Adrenal gland (tissue), 12 donors: ENCODE data around the gene FLVCR2. TPM values are rescaled to one million over a fixed set of nuclear protein-coding genes. Genes with fewer than 3 reads are reported as not detected.
"Not testable (repeated sequence)": the region's sequence is repeated elsewhere in the genome, so short reads cannot be mapped to it uniquely, and the experiment has no call there.

Experiments
- DNase-seq, 7 donors: peaks; one replicate each; pipeline ENCODE4 v3.0.0-alpha.2; 2019 to 2020
- H3K27ac ChIP-seq, 5 donors: fragments of 200-600 bp; sonication (generic) in 4 of 5; 1 replicate in 3 of 5; 2 replicates in 2 of 5; pipeline versions ENCODE4 v1.5.1 to v1.8.0; 2016 to 2020; ENCODE audit warnings: mild to moderate bottlenecking in 1 of 5
- H3K27me3 ChIP-seq: fragments of 200-600 bp; 2 replicates; pipeline ENCODE4 v1.8.0; 2021
- H3K36me3 ChIP-seq, 2 donors: fragments of 200-600 bp; replicated peaks in 1 of 2; 1 replicate in 1 of 2; 2 replicates in 1 of 2; pipeline versions ENCODE4 v1.5.1 to v1.8.0; 2018 to 2022
- H3K4me1 ChIP-seq, 2 donors: fragments of 200-600 bp; replicated peaks in 1 of 2; 1 replicate in 1 of 2; 2 replicates in 1 of 2; pipeline versions ENCODE4 v1.5.1 to v1.8.0; 2018 to 2021
- H3K4me3 ChIP-seq, 4 donors: fragments of 200-600 bp; sonication (generic) in 3 of 4; one replicate each; pipeline ENCODE4 v1.5.1; 2016 to 2018
- H3K9me3 ChIP-seq, 3 donors: fragments of 200-600 bp; sonication (generic) in 1 of 3; replicated peaks in 1 of 3; 1 replicate in 2 of 3; 2 replicates in 1 of 3; pipeline versions ENCODE4 v1.5.1 to v1.8.0; 2016 to 2021
- CTCF ChIP-seq, 6 experiments: fragments of 450-650 bp in 4 of 6; fragments of 200-600 bp in 2 of 6; sonication (generic) in 1 of 6; IDR thresholded peaks; 1 replicate in 5 of 6; 2 replicates in 1 of 6; pipeline versions ENCODE4 v1.5.1 to v1.8.0; 2016 to 2021; ENCODE audit warnings: antibody characterized with exemption in 6 of 6, mild to moderate bottlenecking in 2 of 6, moderate library complexity in 1 of 6
- POLR2A ChIP-seq, 2 donors: fragments of 450-650 bp; IDR thresholded peaks; one replicate each; pipeline ENCODE4 v1.6.1; 2017; ENCODE audit warnings: antibody characterized with exemption in 2 of 2, mild to moderate bottlenecking in 2 of 2, moderate library complexity in 1 of 2
- WGBS, 4 donors: extraction: QIAGEN DNeasy Blood & Tissue Kit in 2 of 4; methylation state at CpG; one replicate each; pipeline versions ENCODE4 v1.1.5 to v1.1.7; 2013 to 2017; 5-methylcytosine and 5-hydroxymethylcytosine counted together
- intact Hi-C, 2 donors: fragments of 100-400 bp; cut with DNase I; formaldehyde crosslinking; loops; one replicate each; pipeline versions ENCODE4 v1.14.1 to v1.15.0; 2022 to 2023
- polyA plus RNA-seq, 3 donors: library from polyadenylated mRNA; stranded (reverse); fragments of 200-250 nt in 2 of 3; fragments of 350-450 nt in 1 of 3; fragmentation: Illumina TruSeq in 1 of 3; extraction: RNeasy Lipid Tissue Mini Kit (QIAGEN cat#74804) in 1 of 3; gene quantifications; one replicate each; pipeline ENCODE4 v1.2.3, GENCODE V29; 2013 to 2014
- total RNA-seq, 9 donors: library from RNA; depleted of rRNA in 4 of 9; stranded (reverse); fragments of >200 nt in 4 of 9; fragments of 120-200 nt in 1 of 9; fragmentation: NEBNext Ultra II Directional in 1 of 9; extraction: Animal tissue kit (Norgen Biotek cat#: 25700) in 1 of 9; gene quantifications; one replicate each; pipeline versions ENCODE4 v1.1.0 to v1.2.4, GENCODE V29; 2013 to 2023
- donor health status: healthy with polysubstance abuse.
- donor health status: Bipolar disorder and iron deficiency.
- donor health status: DM: yes; HTN: yes; CAD: no.
- donor health status: DM: no; HTN: no; CAD: no.
- donor health status: DM: no; HTN: no; CAD: no.
- donor health status: DM: yes; HTN: yes; CAD: no.

The FLVCR2 gene
- total and polyA plus RNA-seq, 12 donors = 8.8 to 428 (median 25.4) TPM

DNA sequence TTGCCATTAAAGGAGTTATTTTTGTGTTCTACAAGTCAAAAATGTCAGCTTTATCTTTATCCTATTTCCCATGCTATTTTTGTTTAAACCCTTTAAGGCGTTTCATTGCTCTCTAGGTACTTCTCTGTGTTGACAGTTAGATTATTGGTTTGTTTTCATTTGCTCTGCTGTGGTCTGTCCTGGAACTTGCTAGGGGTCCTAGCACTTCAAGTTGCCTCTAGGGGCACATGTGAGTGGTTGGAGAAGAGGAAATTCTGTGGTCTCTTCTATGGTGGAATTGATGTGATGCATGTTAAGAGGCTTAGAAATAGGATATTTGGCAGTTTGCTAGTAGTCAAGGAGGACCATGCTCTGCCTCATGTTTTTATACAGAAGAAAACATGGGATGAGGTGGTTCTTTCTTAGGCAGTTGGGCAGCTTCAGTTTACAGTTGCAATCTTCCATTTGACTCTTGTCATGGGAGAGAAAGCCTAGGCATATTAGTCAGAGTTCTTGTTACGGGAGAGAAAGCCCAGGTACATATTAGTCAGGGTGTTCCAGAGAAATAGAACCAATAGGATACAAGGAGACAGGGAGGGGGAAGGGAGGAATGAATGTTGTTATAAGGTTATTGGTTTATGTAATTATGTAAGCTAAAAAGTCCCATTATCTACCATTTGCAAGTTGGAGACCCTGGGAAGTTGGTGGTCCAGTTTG is 97.0 kb downstream of the FLVCR2 start:
- Histone ChIP-seq H3K4me3 (no peak overlapping the region), H3K27me3 (no peaks in the 10 kb centered on the region), H3K27ac (no peak overlapping the region), H3K36me3 (peaks cover 0 to 4% of the 10 kb centered on the region in 2 donors), H3K9me3 (no peaks in the 10 kb centered on the region), H3K4me1 (no peaks in the 10 kb centered on the region)
- 75 to 82% (median 79%) methylated on average over 2 of the region's 2 CpGs for WGBS, 4 donors
- TF ChIP-seq CTCF (IDR thresholded peaks at IDR 0.05) = no peak
- no peak for TF ChIP-seq POLR2A (IDR thresholded peaks at IDR 0.05)
- DNase-seq = no peak
- intact Hi-C loops = no loop called here

- 85 to 100% (median 94%) methylated on average over 2 of the region's 2 CpGs for WGBS, 4 donors
- Histone ChIP-seq H3K27ac (no peak overlapping the region), H3K27me3 (no peaks in the 10 kb centered on the region), H3K4me3 (no peak overlapping the region), H3K9me3 (no peaks in the 10 kb centered on the region), H3K36me3 (peaks cover 0 to 28% of the 10 kb centered on the region in 2 donors), H3K4me1 (no peaks in the 10 kb centered on the region)
- intact Hi-C loops = no loop called here
- TF ChIP-seq CTCF (IDR thresholded peaks at IDR 0.05) = no peak
- TF ChIP-seq POLR2A (IDR thresholded peaks at IDR 0.05) = no peak
- DNase-seq = no peak
These were observed 107.5 kb downstream of the FLVCR2 start for GRCh38 chr14:75685910-75686309.

DNA sequence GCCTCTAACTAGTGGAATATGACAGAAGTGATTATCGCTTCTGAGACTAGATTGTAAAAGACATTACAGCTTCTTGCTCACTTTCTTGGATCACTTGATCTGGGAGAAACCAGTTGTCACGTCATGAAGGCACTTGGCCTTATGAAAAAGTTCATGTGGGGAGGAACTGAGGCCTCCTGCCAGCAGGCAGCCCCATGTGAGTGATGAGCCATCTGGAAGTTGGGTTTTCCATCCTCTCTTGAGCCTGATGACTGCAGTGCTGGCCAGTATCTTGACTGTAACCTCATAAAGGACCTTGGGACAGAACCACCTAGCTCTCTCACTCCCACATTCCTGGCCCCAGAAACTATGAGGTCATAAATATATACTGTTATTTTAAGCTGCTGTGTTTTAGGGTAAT is 110.6 kb downstream of the FLVCR2 start:
- intact Hi-C loops = no loop called here
- Histone ChIP-seq H3K4me3 (no peak overlapping the region), H3K27ac (no peak overlapping the region), H3K27me3 (no peaks in the 10 kb centered on the region), H3K36me3 (peaks cover 0 to 18% of the 10 kb centered on the region in 2 donors), H3K9me3 (no peaks in the 10 kb centered on the region), H3K4me1 (no peaks in the 10 kb centered on the region)
- TF ChIP-seq POLR2A (IDR thresholded peaks at IDR 0.05) = no peak
- no peak for TF ChIP-seq CTCF (IDR thresholded peaks at IDR 0.05)
- peak in 2 of 7 donors; percentile 9 to 21 for DNase-seq
- 65 to 77% (median 73%) methylated on average over 2 of the region's 2 CpGs for WGBS, 4 donors

DNA sequence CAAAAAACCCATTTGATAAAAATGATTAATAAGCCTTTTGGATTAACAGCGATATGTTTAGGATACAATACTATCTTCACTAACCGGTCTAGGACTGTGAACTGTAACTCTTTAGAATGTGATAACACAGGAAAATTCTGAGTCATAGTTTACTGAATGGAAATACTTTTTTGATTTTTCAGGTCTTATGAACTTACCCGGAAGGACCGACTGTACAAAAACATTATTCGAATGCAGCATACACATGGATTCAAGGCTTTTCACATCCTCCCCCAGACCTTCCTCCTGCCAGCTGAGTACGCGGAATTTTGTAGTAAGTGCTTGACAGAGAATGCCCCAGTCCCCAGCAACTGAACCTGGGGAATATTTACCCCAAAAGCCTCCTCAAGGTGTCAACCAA is 111.6 kb downstream of the FLVCR2 start:
- Histone ChIP-seq H3K4me3 (no peak overlapping the region), H3K27me3 (no peaks in the 10 kb centered on the region), H3K4me1 (no peaks in the 10 kb centered on the region), H3K27ac (no peak overlapping the region), H3K9me3 (no peaks in the 10 kb centered on the region), H3K36me3 (peaks cover 0 to 16% of the 10 kb centered on the region in 2 donors)
- WGBS, 4 donors = 88 to 96% (median 91%) methylated on average over 7 of the region's 7 CpGs
- no peak for DNase-seq
- no peak for TF ChIP-seq POLR2A (IDR thresholded peaks at IDR 0.05)
- no peak for TF ChIP-seq CTCF (IDR thresholded peaks at IDR 0.05)
- intact Hi-C loops = no loop called here

DNA sequence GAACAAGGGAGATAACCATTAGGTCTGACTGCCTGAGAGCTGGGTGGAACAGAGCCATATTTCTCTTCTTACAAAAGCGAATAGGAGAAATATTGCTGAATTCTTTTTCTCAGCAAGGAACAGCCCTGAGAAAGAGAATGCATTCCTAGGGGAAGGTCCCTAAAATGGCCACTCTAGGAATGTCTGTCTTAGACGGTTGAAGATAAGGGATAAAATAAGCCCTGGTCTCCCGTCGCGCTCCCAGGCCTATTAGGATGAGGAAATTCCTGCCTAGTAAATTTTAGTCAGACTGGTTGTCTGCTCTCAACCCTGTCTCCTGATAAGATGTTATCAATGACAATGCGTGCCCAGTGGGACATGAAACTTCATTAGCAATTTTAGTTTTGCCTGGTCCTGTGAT is 116.6 kb downstream of the FLVCR2 start:
- H3K4me3 ChIP-seq, H3K27ac ChIP-seq, H3K9me3 ChIP-seq, H3K27me3 ChIP-seq, DNase-seq, H3K4me1 ChIP-seq, intact Hi-C loops: not testable (repeated sequence)
- 94 to 97% (median 96%) methylated on average over 6 of the region's 6 CpGs for WGBS, 4 donors
- H3K36me3 ChIP-seq = peaks cover 0 to 19% of the 10 kb centered on the region in 2 donors
